H1 (cell line): ENCODE data around the gene RUBCN. TPM values are rescaled to one million over a fixed set of nuclear protein-coding genes. Genes with fewer than 3 reads are reported as not detected.
"Not testable (repeated sequence)": the region's sequence is repeated elsewhere in the genome, so short reads cannot be mapped to it uniquely, and the experiment has no call there.

Experiments used
- CTCF ChIA-PET: fragments of 300-600 bp; sonication (Branson Sonifier 250); formaldehyde crosslinking; loops from one replicate; lab custom pipeline; 2021; ENCODE audit not compliant: partially characterized antibody; lab: Charles Lee
- POLR2A ChIA-PET: fragments of 300-600 bp; sonication (Branson Sonifier 250); formaldehyde crosslinking; loops from one replicate; lab custom pipeline; 2021; ENCODE audit warnings: inconsistent platforms; ENCODE audit not compliant: partially characterized antibody; lab: Charles Lee
- DNase-seq, 2 experiments: peaks; one replicate each; pipeline versions ENCODE4 v3.0.0 to v3.0.0-alpha.2; 2010 to 2022; ENCODE audit warnings: low spot score in 2 of 2, low read depth in 1 of 2, mixed read lengths in 1 of 2
- FAIRE-seq: peaks from 2 replicates; lab custom pipeline; 2011; peaks lifted over from hg19 to GRCh38; lab: Jason Lieb, UNC
- H2AFZ ChIP-seq: 2 replicates; pipeline ENCODE4 v1.8.1; 2012; ENCODE audit warnings: low read length, inconsistent platforms
- H2AK5ac ChIP-seq: 2 replicates; pipeline ENCODE4 v1.6.1; 2013; ENCODE audit warnings: low read depth, low read length
- H2BK120ac ChIP-seq: replicated peaks from 2 replicates; pipeline ENCODE3; 2013; ENCODE audit warnings: low read depth, low read length, inconsistent platforms
- H2BK12ac ChIP-seq: 2 replicates; pipeline ENCODE4 v1.6.1; 2013; ENCODE audit warnings: low read depth, low read length
- H2BK15ac ChIP-seq: 2 replicates; pipeline ENCODE4 v1.6.1; 2013; ENCODE audit warnings: low read length
- H2BK20ac ChIP-seq: 2 replicates; pipeline ENCODE4 v1.6.1; 2013; ENCODE audit warnings: low read length
- H2BK5ac ChIP-seq: 2 replicates; pipeline ENCODE4 v1.6.1; 2013; ENCODE audit warnings: low read depth, low read length
- H3K14ac ChIP-seq: 2 replicates; pipeline ENCODE4 v1.6.1; 2013; ENCODE audit warnings: inconsistent platforms; ENCODE audit not compliant: insufficient read length
- H3K18ac ChIP-seq: 2 replicates; pipeline ENCODE4 v1.6.1; 2013; ENCODE audit warnings: low read length; ENCODE audit errors: extremely low read depth
- H3K23ac ChIP-seq: 2 replicates; pipeline ENCODE4 v1.6.1; 2013; ENCODE audit warnings: inconsistent platforms; ENCODE audit not compliant: insufficient read length
- H3K23me2 ChIP-seq: 2 replicates; pipeline ENCODE4 v1.6.1; 2013; ENCODE audit warnings: low read depth, low read length
- H3K27ac ChIP-seq: 2 replicates; pipeline ENCODE4 v1.6.1; 2011; ENCODE audit warnings: low read depth, low read length, inconsistent platforms
- H3K27me3 ChIP-seq, 4 experiments: replicated peaks in 1 of 4; 1 replicate in 1 of 4; 2 replicates in 3 of 4; pipeline versions ENCODE4 v1.6.1 to v1.8.1; 2011 to 2013; ENCODE audit warnings: low read length in 3 of 4, mild to moderate bottlenecking in 3 of 4, inconsistent platforms in 2 of 4, mixed read lengths in 2 of 4, moderate library complexity in 1 of 4; ENCODE audit not compliant: control insufficient read depth in 3 of 4, insufficient read depth in 3 of 4; ENCODE audit errors: extremely low read depth in 1 of 4
- H3K36me3 ChIP-seq, 4 experiments: 2 replicates each; pipeline versions ENCODE4 v1.6.1 to v1.8.1; 2011 to 2013; ENCODE audit warnings: mild to moderate bottlenecking in 4 of 4, low read length in 3 of 4, moderate library complexity in 2 of 4, control low read depth in 1 of 4, inconsistent platforms in 1 of 4; ENCODE audit not compliant: insufficient read depth in 4 of 4, control insufficient read depth in 2 of 4
- H3K4ac ChIP-seq: replicated peaks from 2 replicates; pipeline ENCODE3; 2013; ENCODE audit warnings: low read length, low read depth, mixed read lengths, inconsistent platforms; ENCODE audit not compliant: insufficient read length
- H3K4me1 ChIP-seq, 4 experiments: replicated peaks in 1 of 4; 1 replicate in 1 of 4; 2 replicates in 3 of 4; pipeline versions ENCODE4 v1.6.1 to v1.8.1; 2011 to 2013; ENCODE audit warnings: low read length in 3 of 4, inconsistent platforms in 2 of 4, mixed read lengths in 1 of 4; ENCODE audit not compliant: insufficient read depth in 4 of 4, control insufficient read depth in 3 of 4
- H3K4me2 ChIP-seq, 2 experiments: 2 replicates each; pipeline versions ENCODE4 v1.6.1 to v1.8.1; 2011 to 2013; ENCODE audit warnings: low read depth in 2 of 2, low read length in 2 of 2, control low read depth in 1 of 2, inconsistent platforms in 1 of 2, mild to moderate bottlenecking in 1 of 2; ENCODE audit not compliant: insufficient read depth in 1 of 2
- H3K4me3 ChIP-seq, 4 experiments: fragments of 200-600, 300-600 bp in 1 of 4; sonication (generic), shearing (Covaris generic), sonication (Bioruptor Twin) in 1 of 4; 2 replicates each; pipeline versions ENCODE4 v1.5.1 to v1.8.1; 2011 to 2016; ENCODE audit warnings: low read length in 4 of 4, low read depth in 3 of 4, control low read depth in 2 of 4, inconsistent platforms in 2 of 4, mild to moderate bottlenecking in 2 of 4, mixed read lengths in 1 of 4, moderate library complexity in 1 of 4; ENCODE audit not compliant: insufficient read depth in 2 of 4; ENCODE audit errors: extremely low read depth in 1 of 4
- H3K56ac ChIP-seq: replicated peaks from 2 replicates; pipeline ENCODE3; 2013; ENCODE audit warnings: low read depth, mild to moderate bottlenecking, mixed read lengths, low read length, inconsistent platforms; ENCODE audit not compliant: insufficient read length
- H3K79me1 ChIP-seq: 2 replicates; pipeline ENCODE4 v1.6.1; 2013; ENCODE audit warnings: low read depth, low read length, control low read depth
- H3K79me2 ChIP-seq, 2 experiments: 2 replicates each; pipeline versions ENCODE4 v1.6.1 to v1.8.1; 2012 to 2013; ENCODE audit warnings: low read length in 2 of 2, mild to moderate bottlenecking in 2 of 2, inconsistent platforms in 1 of 2; ENCODE audit not compliant: insufficient read depth in 2 of 2, control insufficient read depth in 1 of 2
- H3K9ac ChIP-seq, 4 experiments: replicated peaks in 1 of 4; 1 replicate in 1 of 4; 2 replicates in 3 of 4; pipeline versions ENCODE4 v1.6.1 to v1.8.1; 2011 to 2013; ENCODE audit warnings: low read depth in 3 of 4, low read length in 3 of 4, control low read depth in 2 of 4, mild to moderate bottlenecking in 2 of 4, moderate library complexity in 2 of 4, inconsistent platforms in 1 of 4; ENCODE audit errors: extremely low read depth in 1 of 4
- H3K9me3 ChIP-seq, 2 experiments: 2 replicates each; pipeline versions ENCODE4 v1.6.1 to v1.8.1; 2012 to 2013; ENCODE audit warnings: mild to moderate bottlenecking in 2 of 2, moderate library complexity in 2 of 2, control low read depth in 1 of 2, inconsistent platforms in 1 of 2, low read depth in 1 of 2, low read length in 1 of 2, mixed read lengths in 1 of 2; ENCODE audit not compliant: insufficient read depth in 2 of 2
- H4K20me1 ChIP-seq, 2 experiments: replicated peaks in 1 of 2; 2 replicates each; pipeline versions ENCODE3 to v1.8.1; 2011 to 2013; ENCODE audit warnings: inconsistent platforms in 2 of 2, low read length in 2 of 2, mild to moderate bottlenecking in 1 of 2; ENCODE audit not compliant: insufficient read depth in 2 of 2, control insufficient read depth in 1 of 2
- H4K5ac ChIP-seq: 2 replicates; pipeline ENCODE4 v1.6.1; 2013; ENCODE audit warnings: low read length, low read depth, mixed read lengths, inconsistent platforms; ENCODE audit not compliant: insufficient read length
- H4K8ac ChIP-seq: 2 replicates; pipeline ENCODE4 v1.8.0; 2013; ENCODE audit warnings: mild to moderate bottlenecking, moderate library complexity, low read length, inconsistent platforms; ENCODE audit not compliant: insufficient read depth; ENCODE audit errors: extremely low read depth
- H4K91ac ChIP-seq: replicated peaks from 2 replicates; pipeline ENCODE3; 2013; ENCODE audit warnings: low read length, mixed read lengths, inconsistent platforms; ENCODE audit not compliant: insufficient read length
- WGBS, 2 experiments: shearing (Covaris generic) in 1 of 2; methylation state at CpG; one replicate each; pipeline versions ENCODE4 v1.1.6 to v1.1.7; 2013 to 2015; ENCODE audit warnings: low lambda C conversion rate in 2 of 2, mixed read lengths in 2 of 2, inconsistent platforms in 1 of 2, low coverage in 1 of 2, missing lambda C conversion rate in 1 of 2; ENCODE audit not compliant: insufficient replicate concordance in 2 of 2, insufficient coverage in 1 of 2, insufficient read length in 1 of 2; ENCODE audit errors: extremely low coverage in 1 of 2, missing lambda C conversion rate in 1 of 2; 5-methylcytosine and 5-hydroxymethylcytosine counted together
- polyA plus RNA-seq, 7 experiments: library from polyadenylated mRNA; depleted of rRNA in 3 of 7; stranded (reverse) in 5 of 7; unstranded in 2 of 7; fragments of >200 nt in 5 of 7; fragments of 200-250 nt in 2 of 7; gene quantifications; 1 replicate in 5 of 7; 2 replicates in 1 of 7; 4 replicates in 1 of 7; pipeline versions ENCODE4 v1.2.1 to v1.2.3, GENCODE V29; 2011 to 2013; ENCODE audit warnings: missing spikeins in 2 of 7, mixed read lengths in 2 of 7
- total RNA-seq: library from RNA; stranded (reverse); fragmentation: NEBNext Ultra II Directional; extraction: Animal tissue kit (Norgen Biotek cat#: 25700); gene quantifications from 2 replicates; pipeline ENCODE4 v1.2.1, GENCODE V29; 2021

The RUBCN gene
- total and polyA plus RNA-seq, 2 of the 8 experiments (the other 6 are each of a cell fraction or from before 2014, with no cell fraction given), result 9.3 to 21.9 TPM

DNA sequence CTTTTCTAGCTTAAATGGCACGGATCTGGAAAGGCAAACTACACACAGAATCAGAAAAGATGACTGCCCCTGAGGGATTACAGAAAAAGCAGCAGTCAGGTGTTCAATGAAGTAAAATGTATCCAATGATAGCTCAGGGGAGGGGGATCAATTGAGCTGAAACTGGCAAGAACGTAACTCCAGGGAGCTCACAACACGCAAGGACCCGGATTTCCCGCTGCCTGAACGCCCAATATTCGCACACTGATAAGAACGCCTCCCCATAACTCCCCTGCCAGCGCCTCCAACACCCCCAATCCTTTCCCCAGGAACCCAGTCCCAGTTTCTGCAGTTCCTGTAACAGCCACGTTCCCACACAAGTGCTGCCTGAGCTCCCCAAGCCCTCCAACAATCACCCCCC lies 83.8 kb downstream of the RUBCN start:
- H3K4me3 ChIP-seq, H3K23ac ChIP-seq, H2BK20ac ChIP-seq, H3K4me1 ChIP-seq, POLR2A ChIA-PET, H3K56ac ChIP-seq, H3K4ac ChIP-seq, H3K14ac ChIP-seq, H3K4me2 ChIP-seq, H2BK15ac ChIP-seq, H4K20me1 ChIP-seq, CTCF ChIA-PET, H3K27me3 ChIP-seq, H3K9ac ChIP-seq, H3K27ac ChIP-seq, H4K8ac ChIP-seq, H2AK5ac ChIP-seq, H2BK5ac ChIP-seq, H3K9me3 ChIP-seq, H3K23me2 ChIP-seq, H3K36me3 ChIP-seq, DNase-seq, H2AFZ ChIP-seq, H3K79me1 ChIP-seq, H4K5ac ChIP-seq, H3K79me2 ChIP-seq, H3K18ac ChIP-seq, H2BK12ac ChIP-seq, H4K91ac ChIP-seq, H2BK120ac ChIP-seq, FAIRE-seq: not testable (repeated sequence)
- WGBS, 2 experiments, result 50% methylated on average over 1 of the region's 10 CpGs; no CpG with 5 or more reads in 1 of the 2 experiments

DNA sequence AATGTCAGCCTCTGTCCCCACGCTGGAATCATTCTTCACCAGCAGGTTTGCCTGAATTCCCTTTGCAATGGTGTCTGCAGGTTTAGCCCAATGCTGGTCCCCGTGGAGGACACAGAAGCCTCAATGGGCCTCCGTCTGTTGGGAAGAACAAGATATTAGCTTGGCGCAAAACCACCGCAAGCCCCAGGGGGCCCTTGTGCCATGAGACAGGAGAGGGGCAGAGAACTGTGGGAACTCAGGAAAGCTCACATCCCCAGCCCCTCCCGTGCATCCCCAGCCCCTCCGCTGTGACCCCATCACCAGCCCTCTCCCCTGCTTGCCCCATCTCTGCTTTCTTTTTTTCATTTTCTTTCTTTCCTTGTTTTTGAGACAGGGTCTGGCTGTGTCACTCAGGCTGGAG lies 89.1 kb downstream of the RUBCN start:
- 98% methylated on average over 6 of the region's 7 CpGs; no CpG with 5 or more reads in 1 of the 2 experiments for WGBS, 2 experiments
- CTCF ChIA-PET, H2BK20ac ChIP-seq, H2AK5ac ChIP-seq, H2BK5ac ChIP-seq, H2BK15ac ChIP-seq, H3K18ac ChIP-seq, H3K56ac ChIP-seq, H2AFZ ChIP-seq, H3K27ac ChIP-seq, H3K4ac ChIP-seq, H4K8ac ChIP-seq, H4K91ac ChIP-seq, POLR2A ChIA-PET, FAIRE-seq, H3K27me3 ChIP-seq, H3K23ac ChIP-seq, H3K36me3 ChIP-seq, H3K4me1 ChIP-seq, H2BK120ac ChIP-seq, H4K5ac ChIP-seq, H2BK12ac ChIP-seq, H3K4me2 ChIP-seq, H3K9me3 ChIP-seq, H3K79me1 ChIP-seq, H3K4me3 ChIP-seq, DNase-seq, H3K23me2 ChIP-seq, H4K20me1 ChIP-seq, H3K79me2 ChIP-seq, H3K14ac ChIP-seq, H3K9ac ChIP-seq: not testable (repeated sequence)
